ENCODE data around the gene PAIP2. TPM values are rescaled to one million over a fixed set of nuclear protein-coding genes. Genes with fewer than 3 reads are reported as not detected.

Gene PAIP2
- total RNA-seq, 2 experiments from 2014 or later, result 64.3 to 97.8 TPM

DNA sequence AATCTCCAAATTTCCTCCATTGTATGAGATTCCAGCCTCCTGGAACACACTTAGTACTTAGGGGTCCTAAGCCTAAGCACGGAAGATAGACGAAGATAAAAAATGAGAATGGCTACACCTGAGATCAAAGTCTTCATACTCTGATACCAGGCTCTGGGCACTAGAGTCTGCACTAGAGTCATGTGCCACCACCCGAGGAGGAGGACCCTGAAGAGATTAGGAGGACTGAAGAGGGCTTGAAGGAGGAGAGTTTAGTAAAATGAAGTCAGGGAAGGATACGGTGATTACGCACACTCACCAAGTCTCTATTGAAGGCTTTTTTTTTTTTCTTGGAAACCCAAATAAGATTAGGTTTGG lies 62.8 kb downstream of the PAIP2 start:
- Histone ChIP-seq H3K27ac (ENCODE audit: low read depth, low read length, poor library complexity, severe bottlenecking) (peak overlapping the region; percentile 83), H3K4me3 (ENCODE audit: low read depth, low read length, poor library complexity, severe bottlenecking) (peak overlapping the region; percentile 71), H4K20me1 (ENCODE audit: insufficient read depth, low read length) (no peaks in the 10 kb centered on the region), H3K9me3 (ENCODE audit: low read length) (no peaks in the 10 kb centered on the region), H3K9me2 (ENCODE audit: insufficient read depth, low read length) (no peaks in the 10 kb centered on the region), H3K4me1 (ENCODE audit: insufficient read depth, low read length, poor library complexity, severe bottlenecking) (peaks cover 43% of the 10 kb centered on the region), H3K36me3 (ENCODE audit: insufficient read depth, low read length) (peaks cover 6% of the 10 kb centered on the region; the same call in 1 of the 2 replicates), H3K4me2 (ENCODE audit: low read length) (peak overlapping the region; percentile 98), H2AFZ (ENCODE audit: low read length) (peak overlapping the region; percentile 75), H3K79me2 (ENCODE audit: insufficient read depth, low read depth, low read length) (no peaks in the 10 kb centered on the region)
- CTCF ChIA-PET (ENCODE audit: unreplicated experiment), result interaction anchor here (3.1 kb wide), 1 partner anchor 13 kb away, joined by 12 read pairs; no protein-coding TSS in a partner anchor
- no peak for TF ChIP-seq EZH2phosphoT487 (IDR thresholded peaks at IDR 0.05; ENCODE audit: borderline replicate concordance, low read depth, low read length)
- TF ChIP-seq, protein P1, sequence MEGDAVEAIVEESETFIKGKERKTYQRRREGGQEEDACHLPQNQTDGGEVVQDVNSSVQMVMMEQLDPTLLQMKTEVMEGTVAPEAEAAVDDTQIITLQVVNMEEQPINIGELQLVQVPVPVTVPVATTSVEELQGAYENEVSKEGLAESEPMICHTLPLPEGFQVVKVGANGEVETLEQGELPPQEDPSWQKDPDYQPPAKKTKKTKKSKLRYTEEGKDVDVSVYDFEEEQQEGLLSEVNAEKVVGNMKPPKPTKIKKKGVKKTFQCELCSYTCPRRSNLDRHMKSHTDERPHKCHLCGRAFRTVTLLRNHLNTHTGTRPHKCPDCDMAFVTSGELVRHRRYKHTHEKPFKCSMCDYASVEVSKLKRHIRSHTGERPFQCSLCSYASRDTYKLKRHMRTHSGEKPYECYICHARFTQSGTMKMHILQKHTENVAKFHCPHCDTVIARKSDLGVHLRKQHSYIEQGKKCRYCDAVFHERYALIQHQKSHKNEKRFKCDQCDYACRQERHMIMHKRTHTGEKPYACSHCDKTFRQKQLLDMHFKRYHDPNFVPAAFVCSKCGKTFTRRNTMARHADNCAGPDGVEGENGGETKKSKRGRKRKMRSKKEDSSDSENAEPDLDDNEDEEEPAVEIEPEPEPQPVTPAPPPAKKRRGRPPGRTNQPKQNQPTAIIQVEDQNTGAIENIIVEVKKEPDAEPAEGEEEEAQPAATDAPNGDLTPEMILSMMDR (conservative IDR thresholded peaks at IDR 0.05; ENCODE audit: low read length), result 0 out of 2 replicates have a peak, but pooled peaks have one; percentile 21
- DNase-seq (ENCODE audit: low spot score), result peak; percentile 44
- intact Hi-C loops (cut with micrococcal nuclease; ENCODE audit: unreplicated experiment), result loop anchor here (10.0 kb wide), 1 partner anchor 210 kb away; the partner anchor contains the start of gene SIL1
- POLR2A ChIA-PET, result interaction anchor here (0.6 to 1.0 kb wide), 3 partner anchors 11 to 111 kb away, joined by 3 to 4 read pairs (median 4); no protein-coding TSS in a partner anchor
- BruUV-seq (replicated peaks), result no TSS peak

- DNase-seq (ENCODE audit: low spot score), result no peak
- H3K27ac ChIP-seq (ENCODE audit: low read depth, low read length, poor library complexity, severe bottlenecking), result peak overlapping the region; percentile 68
- ChIA-PET POLR2A (interaction anchor here (0.6 to 1.3 kb wide), 7 partner anchors 11 to 241 kb away, joined by 3 to 7 read pairs (median 3); partner anchors contain the start of genes DNAJC18 and PROB1), CTCF (ENCODE audit: unreplicated experiment) (no interaction called here)
- intact Hi-C loops (cut with micrococcal nuclease; ENCODE audit: unreplicated experiment), result loop anchor here (10.0 kb wide), 1 partner anchor 212 kb away; the partner anchor contains the start of gene SIL1
- H3K4me2 ChIP-seq (ENCODE audit: low read length), result peak overlapping the region; percentile 64
- no peaks in the 10 kb centered on the region for H4K20me1 ChIP-seq (ENCODE audit: insufficient read depth, low read length)
- no peaks in the 10 kb centered on the region for H3K36me3 ChIP-seq (ENCODE audit: insufficient read depth, low read length)
- H3K4me3 ChIP-seq (ENCODE audit: low read depth, low read length, poor library complexity, severe bottlenecking), result peak overlapping the region; percentile 6
- BruUV-seq (replicated peaks), result no TSS peak
- H3K79me2 ChIP-seq (ENCODE audit: insufficient read depth, low read depth, low read length), result no peaks in the 10 kb centered on the region
- H3K9me2 ChIP-seq (ENCODE audit: insufficient read depth, low read length), result no peaks in the 10 kb centered on the region
- peaks cover 43% of the 10 kb centered on the region for H3K4me1 ChIP-seq (ENCODE audit: insufficient read depth, low read length, poor library complexity, severe bottlenecking)
- H3K9me3 ChIP-seq (ENCODE audit: low read length), result no peaks in the 10 kb centered on the region
- TF ChIP-seq, protein P1 (conservative IDR thresholded peaks at IDR 0.05; ENCODE audit: low read length), result no peak
- TF ChIP-seq EZH2phosphoT487 (IDR thresholded peaks at IDR 0.05; ENCODE audit: borderline replicate concordance, low read depth, low read length), result no peak
- H2AFZ ChIP-seq (ENCODE audit: low read length), result peak overlapping the region; percentile 89; the same call in 1 of the 2 replicates
Measured at GRCh38 chr5:139406963-139407362, 65.3 kb downstream of the PAIP2 start.

- Histone ChIP-seq H4K20me1 (ENCODE audit: insufficient read depth, low read length) (no peaks in the 10 kb centered on the region), H3K4me1 (ENCODE audit: insufficient read depth, low read length, poor library complexity, severe bottlenecking) (peaks cover 43% of the 10 kb centered on the region), H3K36me3 (ENCODE audit: insufficient read depth, low read length) (no peaks in the 10 kb centered on the region), H3K9me3 (ENCODE audit: low read length) (no peaks in the 10 kb centered on the region), H3K27ac (ENCODE audit: low read depth, low read length, poor library complexity, severe bottlenecking) (peak overlapping the region; percentile 68), H3K79me2 (ENCODE audit: insufficient read depth, low read depth, low read length) (no peaks in the 10 kb centered on the region), H3K4me3 (ENCODE audit: low read depth, low read length, poor library complexity, severe bottlenecking) (peak overlapping the region; percentile 6), H3K9me2 (ENCODE audit: insufficient read depth, low read length) (no peaks in the 10 kb centered on the region), H3K4me2 (ENCODE audit: low read length) (peak overlapping the region; percentile 64), H2AFZ (ENCODE audit: low read length) (peak overlapping the region; percentile 89)
- ChIA-PET POLR2A (interaction anchor here (0.6 to 1.3 kb wide), 5 partner anchors 12 to 213 kb away, joined by 3 to 7 read pairs (median 3); partner anchors contain the start of genes DNAJC18 and PROB1), CTCF (ENCODE audit: unreplicated experiment) (no interaction called here)
- no peak for TF ChIP-seq EZH2phosphoT487 (IDR thresholded peaks at IDR 0.05; ENCODE audit: borderline replicate concordance, low read depth, low read length)
- TF ChIP-seq, protein P1 (conservative IDR thresholded peaks at IDR 0.05; ENCODE audit: low read length), result no peak
- DNase-seq (ENCODE audit: low spot score), result peak; percentile 82
- no TSS peak for BruUV-seq (replicated peaks)
- intact Hi-C loops (cut with micrococcal nuclease; ENCODE audit: unreplicated experiment), result loop anchor here (10.0 kb wide), 1 partner anchor 213 kb away; the partner anchor contains the start of gene SIL1
Measured at GRCh38 chr5:139407517-139407916, 65.9 kb downstream of the PAIP2 start.
